NB4 (cell line): ENCODE data around the gene RABGAP1.

Experiments used
- DNase-seq: peaks from one replicate; pipeline ENCODE4 v3.0.0; 2010; ENCODE audit warnings: low read depth
- H3K4me3 ChIP-seq: one replicate; pipeline ENCODE4 v1.5.1; 2011; ENCODE audit warnings: mild to moderate bottlenecking, low read depth, low read length, moderate library complexity
- MYC ChIP-seq: IDR thresholded peaks from 2 replicates; pipeline ENCODE4 v1.6.1; 2011; ENCODE audit warnings: low read depth, low read length
- POLR2A ChIP-seq: IDR thresholded peaks from 2 replicates; pipeline ENCODE4 v1.6.1; 2011; ENCODE audit warnings: mild to moderate bottlenecking; ENCODE audit not compliant: insufficient read length; ENCODE audit errors: extremely low read depth
- TF ChIP-seq, protein P1 (sequence below): IDR thresholded peaks from one replicate; pipeline ENCODE4 v1.5.1; 2012; ENCODE audit warnings: low read depth, low read length
- TF ChIP-seq, protein P2 (sequence below): IDR thresholded peaks from 2 replicates; pipeline ENCODE4 v1.6.1; 2011; ENCODE audit warnings: low read depth, low read length

RABGAP1 gene

DNA sequence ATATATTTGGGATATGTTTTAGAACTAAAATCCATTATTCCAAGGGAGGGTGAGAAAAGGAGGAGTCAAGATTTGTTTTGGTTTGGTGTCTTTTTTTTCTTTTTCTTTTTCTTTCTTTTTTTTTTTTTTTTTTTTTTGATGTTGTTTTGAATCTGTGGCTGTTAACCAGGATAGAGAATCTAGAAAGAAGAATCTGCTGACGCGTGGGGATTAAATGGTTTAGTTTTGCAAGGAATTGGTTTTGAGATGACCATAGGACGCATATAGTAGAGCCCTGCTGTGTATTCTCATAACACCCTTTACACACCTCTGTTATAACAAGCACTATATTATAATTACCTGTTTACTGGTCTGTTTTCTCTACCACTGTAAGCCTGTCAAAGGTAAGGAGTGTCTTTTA is 9.4 kb downstream of the RABGAP1 start:
- TF ChIP-seq POLR2A: no peak
- TF ChIP-seq, protein P1, sequence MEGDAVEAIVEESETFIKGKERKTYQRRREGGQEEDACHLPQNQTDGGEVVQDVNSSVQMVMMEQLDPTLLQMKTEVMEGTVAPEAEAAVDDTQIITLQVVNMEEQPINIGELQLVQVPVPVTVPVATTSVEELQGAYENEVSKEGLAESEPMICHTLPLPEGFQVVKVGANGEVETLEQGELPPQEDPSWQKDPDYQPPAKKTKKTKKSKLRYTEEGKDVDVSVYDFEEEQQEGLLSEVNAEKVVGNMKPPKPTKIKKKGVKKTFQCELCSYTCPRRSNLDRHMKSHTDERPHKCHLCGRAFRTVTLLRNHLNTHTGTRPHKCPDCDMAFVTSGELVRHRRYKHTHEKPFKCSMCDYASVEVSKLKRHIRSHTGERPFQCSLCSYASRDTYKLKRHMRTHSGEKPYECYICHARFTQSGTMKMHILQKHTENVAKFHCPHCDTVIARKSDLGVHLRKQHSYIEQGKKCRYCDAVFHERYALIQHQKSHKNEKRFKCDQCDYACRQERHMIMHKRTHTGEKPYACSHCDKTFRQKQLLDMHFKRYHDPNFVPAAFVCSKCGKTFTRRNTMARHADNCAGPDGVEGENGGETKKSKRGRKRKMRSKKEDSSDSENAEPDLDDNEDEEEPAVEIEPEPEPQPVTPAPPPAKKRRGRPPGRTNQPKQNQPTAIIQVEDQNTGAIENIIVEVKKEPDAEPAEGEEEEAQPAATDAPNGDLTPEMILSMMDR: no peak
- TF ChIP-seq, protein P2, sequence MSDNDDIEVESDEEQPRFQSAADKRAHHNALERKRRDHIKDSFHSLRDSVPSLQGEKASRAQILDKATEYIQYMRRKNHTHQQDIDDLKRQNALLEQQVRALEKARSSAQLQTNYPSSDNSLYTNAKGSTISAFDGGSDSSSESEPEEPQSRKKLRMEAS: no peak
- no peak for TF ChIP-seq MYC
- no peak for DNase-seq
- no peak overlapping the region for H3K4me3 ChIP-seq

DNA sequence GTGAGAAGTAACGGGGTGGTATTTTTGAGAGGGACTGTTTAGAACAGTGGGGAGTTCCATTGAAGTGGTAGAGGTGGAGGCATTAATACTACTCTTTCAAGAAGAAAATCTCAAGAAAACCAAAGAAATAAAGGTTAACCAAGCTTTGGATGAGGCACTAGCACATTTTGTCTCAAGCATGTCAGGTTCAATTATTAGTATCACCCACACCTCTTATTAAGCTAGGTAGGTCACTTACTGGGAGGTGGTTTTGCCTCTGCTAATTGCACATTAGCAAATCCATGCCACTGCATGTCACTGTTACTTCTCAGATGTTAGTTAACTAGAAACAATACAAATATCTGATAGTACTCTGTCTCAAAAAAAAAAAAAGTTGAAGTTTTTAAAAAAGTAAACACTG is 10.2 kb downstream of the RABGAP1 start:
- no peak for DNase-seq
- no peak overlapping the region for H3K4me3 ChIP-seq
- TF ChIP-seq MYC (no peak), POLR2A (no peak)
- TF ChIP-seq, protein P1: no peak
- TF ChIP-seq, protein P2: no peak

DNA sequence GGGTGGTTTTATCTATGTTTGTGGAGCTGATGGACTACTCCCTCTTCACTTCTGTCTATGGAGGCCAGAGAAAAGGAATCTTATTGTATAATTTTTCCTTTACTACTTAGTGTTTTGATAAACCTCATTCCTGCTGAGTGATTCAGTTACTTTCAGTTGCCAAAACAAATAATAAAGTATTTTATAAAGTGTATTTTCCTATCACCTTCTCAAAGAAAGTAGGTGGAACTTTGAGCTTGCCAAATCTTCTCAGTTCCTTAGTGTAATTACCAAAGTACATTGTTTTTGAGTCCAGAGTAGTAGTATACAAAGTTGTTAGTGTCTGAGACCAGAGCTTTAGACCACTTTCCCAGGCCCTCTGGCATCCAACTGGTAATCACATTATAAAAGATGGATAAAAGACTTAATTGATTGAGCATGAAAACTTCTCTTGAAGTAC is 13.5 kb downstream of the RABGAP1 start:
- no peak for DNase-seq
- TF ChIP-seq POLR2A: no peak
- TF ChIP-seq MYC: no peak
- TF ChIP-seq, protein P2: no peak
- TF ChIP-seq, protein P1: no peak

DNA sequence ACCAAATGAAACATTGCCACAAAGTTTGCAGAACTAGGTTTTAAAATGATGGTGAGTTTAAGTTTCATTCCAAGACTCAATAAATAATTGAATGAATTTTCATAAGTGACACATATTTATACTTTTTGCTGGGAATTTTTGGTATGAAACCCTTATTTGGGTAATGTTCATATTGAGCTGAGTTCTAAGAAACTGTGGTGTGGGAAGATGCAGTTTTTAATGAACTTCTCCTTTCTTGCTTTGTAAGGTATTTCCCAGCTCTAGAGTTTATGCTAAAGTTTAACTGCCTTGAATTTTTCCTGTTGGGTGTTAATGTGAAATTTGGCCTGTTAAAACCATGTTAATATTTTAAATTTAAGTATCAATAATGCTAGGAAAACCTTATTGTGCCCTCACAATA is 15.1 kb downstream of the RABGAP1 start:
- H3K4me3 ChIP-seq: no peak overlapping the region
- DNase-seq: no peak
- TF ChIP-seq, protein P2: no peak
- TF ChIP-seq, protein P1: no peak
- TF ChIP-seq MYC: no peak
- no peak for TF ChIP-seq POLR2A

More for the DNA sequence above, 13.5 kb downstream of the RABGAP1 start:
- H3K4me3 ChIP-seq: no peak overlapping the region

DNA sequence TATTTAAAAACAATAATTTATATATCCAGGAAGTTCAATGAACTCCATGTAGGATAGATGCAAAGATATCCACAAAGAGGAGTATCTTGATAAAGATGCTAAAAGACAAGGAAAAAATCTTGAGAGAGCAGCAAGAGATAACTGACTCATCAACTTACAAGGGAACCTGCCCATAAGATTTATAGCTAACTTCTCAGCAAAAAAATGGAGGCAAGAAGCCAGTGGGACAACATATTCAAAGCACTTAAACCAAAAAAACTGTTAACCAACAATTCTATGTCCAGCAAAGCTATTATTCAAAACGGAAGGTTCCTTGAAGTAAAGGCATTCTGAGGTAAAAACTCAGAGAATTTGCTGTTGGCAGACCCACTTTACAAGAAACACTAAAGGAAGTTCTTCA is 20.3 kb downstream of the RABGAP1 start:
- TF ChIP-seq MYC (no peak), POLR2A (no peak)
- TF ChIP-seq, protein P1: no peak
- TF ChIP-seq, protein P2: no peak
- no peak for DNase-seq
- H3K4me3 ChIP-seq: no peak overlapping the region

DNA sequence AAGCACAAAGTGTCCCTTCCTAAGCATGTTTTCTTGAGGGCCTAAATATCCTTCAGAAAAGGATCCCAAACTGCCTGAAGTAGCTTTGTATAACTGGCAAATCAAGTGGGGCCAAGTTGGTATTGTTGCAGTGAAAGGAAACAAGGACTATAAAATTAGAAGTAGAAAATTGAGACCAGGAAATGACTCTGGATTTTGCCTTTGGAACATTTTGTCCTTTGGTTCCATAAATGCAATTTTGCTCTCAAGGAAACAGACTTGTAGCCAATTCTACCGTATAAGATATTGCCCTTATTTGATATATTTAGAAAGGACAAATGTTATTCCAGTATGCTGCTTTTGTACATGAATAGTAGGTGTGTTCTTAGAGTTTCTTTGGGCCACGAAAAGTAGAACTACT is 34.4 kb downstream of the RABGAP1 start:
- no peak for DNase-seq
- H3K4me3 ChIP-seq: no peak overlapping the region
- TF ChIP-seq, protein P1: no peak
- TF ChIP-seq MYC: no peak
- TF ChIP-seq POLR2A: no peak
